ENCODE data around the gene RDX. TPM values are rescaled to one million over a fixed set of nuclear protein-coding genes. Genes with fewer than 3 reads are reported as not detected.

RDX gene
- polyA plus RNA-seq, 2 of the 4 experiments (the other 2 are of a cell fraction), result 158 to 183 TPM

DNA sequence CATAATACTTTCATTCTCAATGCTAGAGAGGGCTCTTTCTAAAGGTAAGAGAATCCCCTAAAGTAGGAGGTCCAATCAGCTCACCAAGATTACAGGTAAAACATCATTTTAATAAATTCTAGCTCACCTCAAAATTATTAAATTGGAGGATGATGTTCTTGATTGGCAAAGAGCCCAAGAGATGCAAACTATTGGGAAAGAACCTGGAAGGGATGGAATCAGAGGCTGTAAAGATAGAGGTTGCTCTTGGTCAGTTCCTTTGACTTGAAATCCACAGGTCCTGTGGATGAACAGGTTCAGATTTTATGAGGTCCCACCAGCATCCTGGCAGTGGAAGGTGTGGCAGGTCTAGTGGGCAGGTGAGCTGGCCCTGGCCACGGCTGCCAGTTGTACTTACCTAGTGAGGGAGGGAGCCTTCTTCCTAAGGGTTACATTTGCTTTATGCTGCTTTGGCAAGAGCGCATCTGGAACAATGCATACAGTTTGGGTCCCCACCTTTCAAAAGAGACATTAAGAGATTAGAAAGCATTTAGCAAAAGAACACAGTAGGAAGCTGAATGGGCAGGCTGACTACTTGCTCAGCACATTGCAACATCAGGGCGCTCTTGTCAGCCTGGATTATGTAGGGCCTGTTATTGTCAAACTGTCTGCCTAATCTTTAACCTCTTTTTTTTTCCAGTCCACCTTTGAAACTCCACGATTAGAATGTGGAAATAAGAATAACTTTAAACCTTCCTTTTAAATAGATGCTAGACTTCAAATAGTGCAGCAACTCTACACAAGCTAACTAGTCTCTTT, 97.0 kb downstream of the RDX start:
- peak overlapping the region; percentile 92 to 98 for H3K27ac ChIP-seq
- no peak for FAIRE-seq
- POLR2A ChIA-PET, result no interaction called here
- CTCF ChIA-PET, result interaction anchor here (0.9 to 4.4 kb wide), 8 partner anchors 9 to 254 kb away, joined by 3 to 35 read pairs (median 5); partner anchors contain the start of gene FDX1
- no peak for ATAC-seq
- no peak overlapping the region for H3K4me3 ChIP-seq
- 72% methylated on average over 4 of the region's 4 CpGs for WGBS (ENCODE audit: missing lambda C conversion rate)
- DNase-seq (ENCODE audit: low read depth in 1 of 2, low spot score in 1 of 2), result no peak
- TF ChIP-seq CEBPB (IDR thresholded peaks at IDR 0.05) (peak in 1 of 2 experiments; percentile 56; a peak in 1 of 4 replicates), HOXB13 (CRISPR knock-in tag; IDR thresholded peaks at IDR 0.05; ENCODE audit: low read depth) (no peak)
- H3K9me3 ChIP-seq, result no peaks in the 10 kb centered on the region
- peaks cover 68% of the 10 kb centered on the region for H3K4me1 ChIP-seq
- H3K4me2 ChIP-seq, result peak overlapping the region; percentile 1; the same call in 2 of the 3 replicates

DNA sequence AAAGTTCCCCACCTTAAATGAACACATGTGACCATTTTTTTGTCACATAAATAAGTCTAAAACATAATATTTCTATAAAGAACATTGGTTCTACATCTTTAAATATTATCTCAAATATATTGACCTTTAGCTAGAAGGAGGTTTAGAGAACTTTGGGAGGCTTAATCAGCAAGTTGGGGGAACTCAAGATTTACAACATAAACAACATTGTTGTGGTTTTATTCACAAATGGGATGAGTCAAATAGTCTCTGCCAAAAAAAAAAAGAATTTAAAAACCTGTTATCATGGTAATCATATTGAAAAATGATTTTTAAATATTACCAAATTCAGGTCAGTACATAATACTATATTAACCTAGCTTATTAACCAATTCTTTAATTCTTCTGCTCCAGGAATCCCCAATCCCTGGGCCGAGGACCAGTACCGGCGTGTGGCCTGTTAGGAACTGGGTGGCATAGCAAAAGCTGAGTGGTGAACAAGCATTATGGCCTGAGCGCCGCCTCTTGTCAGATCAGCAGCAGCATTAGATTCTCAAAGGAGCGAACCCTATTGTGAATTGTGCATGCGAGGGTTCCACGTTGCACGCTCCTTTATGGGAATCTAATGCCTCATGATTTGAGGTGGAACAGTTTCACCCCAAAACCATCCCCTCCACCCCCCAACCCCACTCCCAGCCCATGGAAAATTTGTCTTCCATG, 98.2 kb downstream of the RDX start:
- WGBS (ENCODE audit: missing lambda C conversion rate), result 94% methylated on average over 9 of the region's 9 CpGs
- no peak for DNase-seq (ENCODE audit: low read depth in 1 of 2, low spot score in 1 of 2)
- Histone ChIP-seq H3K4me1 (peaks cover 79% of the 10 kb centered on the region), H3K4me2 (peak overlapping the region; percentile 82; the same call in 2 of the 3 replicates), H3K4me3 (no peak overlapping the region), H3K9me3 (peaks cover under 1% of the 10 kb centered on the region; the same call in 1 of the 3 replicates), H3K27ac (peak overlapping the region; percentile 92 to 98)
- ChIA-PET CTCF (interaction anchor here (1.2 to 4.4 kb wide), 5 partner anchors 23 to 231 kb away, joined by 3 to 27 read pairs (median 5); partner anchors contain the start of gene FDX1), POLR2A (no interaction called here)
- ATAC-seq, result no peak
- TF ChIP-seq RFX5 (IDR thresholded peaks at IDR 0.05) (no peak), RAD21 (conservative IDR thresholded peaks at IDR 0.05 in 1 of 2, IDR thresholded peaks at IDR 0.05 in 1 of 2) (no peak), CHD4 (IDR thresholded peaks at IDR 0.05; ENCODE audit: borderline replicate concordance) (no peak), KDM1A (IDR thresholded peaks at IDR 0.05; ENCODE audit: low read depth) (no peak), EHF (CRISPR knock-in tag; IDR thresholded peaks at IDR 0.05) (no peak), MAZ (IDR thresholded peaks at IDR 0.05; ENCODE audit: borderline replicate concordance, low read depth, low read length) (no peak), CHD2 (IDR thresholded peaks at IDR 0.05; ENCODE audit: low read length, partially characterized antibody) (no peak), SREBF2 (IDR thresholded peaks at IDR 0.05) (no peak), HDAC2 (IDR thresholded peaks at IDR 0.05) (no peak), NR3C1 (IDR thresholded peaks at IDR 0.05) (no peak), ZC3H11A (IDR thresholded peaks at IDR 0.05) (no peak), HOXA7 (CRISPR knock-in tag; IDR thresholded peaks at IDR 0.05) (no peak), PHF8 (IDR thresholded peaks at IDR 0.05; ENCODE audit: borderline replicate concordance, low read depth) (no peak), NPAS2 (CRISPR knock-in tag; IDR thresholded peaks at IDR 0.05; ENCODE audit: borderline replicate concordance) (no peak), CEBPB (IDR thresholded peaks at IDR 0.05) (no peak)
- TF ChIP-seq, protein P1, sequence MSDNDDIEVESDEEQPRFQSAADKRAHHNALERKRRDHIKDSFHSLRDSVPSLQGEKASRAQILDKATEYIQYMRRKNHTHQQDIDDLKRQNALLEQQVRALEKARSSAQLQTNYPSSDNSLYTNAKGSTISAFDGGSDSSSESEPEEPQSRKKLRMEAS (IDR thresholded peaks at IDR 0.05), result no peak
- TF ChIP-seq, protein P2, sequence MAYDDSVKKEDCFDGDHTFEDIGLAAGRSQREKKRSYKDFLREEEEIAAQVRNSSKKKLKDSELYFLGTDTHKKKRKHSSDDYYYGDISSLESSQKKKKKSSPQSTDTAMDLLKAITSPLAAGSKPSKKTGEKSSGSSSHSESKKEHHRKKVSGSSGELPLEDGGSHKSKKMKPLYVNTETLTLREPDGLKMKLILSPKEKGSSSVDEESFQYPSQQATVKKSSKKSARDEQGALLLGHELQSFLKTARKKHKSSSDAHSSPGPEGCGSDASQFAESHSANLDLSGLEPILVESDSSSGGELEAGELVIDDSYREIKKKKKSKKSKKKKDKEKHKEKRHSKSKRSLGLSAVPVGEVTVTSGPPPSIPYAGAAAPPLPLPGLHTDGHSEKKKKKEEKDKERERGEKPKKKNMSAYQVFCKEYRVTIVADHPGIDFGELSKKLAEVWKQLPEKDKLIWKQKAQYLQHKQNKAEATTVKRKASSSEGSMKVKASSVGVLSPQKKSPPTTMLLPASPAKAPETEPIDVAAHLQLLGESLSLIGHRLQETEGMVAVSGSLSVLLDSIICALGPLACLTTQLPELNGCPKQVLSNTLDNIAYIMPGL (CRISPR knock-in tag; IDR thresholded peaks at IDR 0.05; ENCODE audit: borderline replicate concordance), result no peak
- TF ChIP-seq, protein P3, sequence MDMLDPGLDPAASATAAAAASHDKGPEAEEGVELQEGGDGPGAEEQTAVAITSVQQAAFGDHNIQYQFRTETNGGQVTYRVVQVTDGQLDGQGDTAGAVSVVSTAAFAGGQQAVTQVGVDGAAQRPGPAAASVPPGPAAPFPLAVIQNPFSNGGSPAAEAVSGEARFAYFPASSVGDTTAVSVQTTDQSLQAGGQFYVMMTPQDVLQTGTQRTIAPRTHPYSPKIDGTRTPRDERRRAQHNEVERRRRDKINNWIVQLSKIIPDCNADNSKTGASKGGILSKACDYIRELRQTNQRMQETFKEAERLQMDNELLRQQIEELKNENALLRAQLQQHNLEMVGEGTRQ (IDR thresholded peaks at IDR 0.05), result no peak
- TF ChIP-seq, protein P4, sequence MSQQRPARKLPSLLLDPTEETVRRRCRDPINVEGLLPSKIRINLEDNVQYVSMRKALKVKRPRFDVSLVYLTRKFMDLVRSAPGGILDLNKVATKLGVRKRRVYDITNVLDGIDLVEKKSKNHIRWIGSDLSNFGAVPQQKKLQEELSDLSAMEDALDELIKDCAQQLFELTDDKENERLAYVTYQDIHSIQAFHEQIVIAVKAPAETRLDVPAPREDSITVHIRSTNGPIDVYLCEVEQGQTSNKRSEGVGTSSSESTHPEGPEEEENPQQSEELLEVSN (IDR thresholded peaks at IDR 0.05; ENCODE audit: borderline replicate concordance, low read depth), result no peak
- TF ChIP-seq, protein P5, sequence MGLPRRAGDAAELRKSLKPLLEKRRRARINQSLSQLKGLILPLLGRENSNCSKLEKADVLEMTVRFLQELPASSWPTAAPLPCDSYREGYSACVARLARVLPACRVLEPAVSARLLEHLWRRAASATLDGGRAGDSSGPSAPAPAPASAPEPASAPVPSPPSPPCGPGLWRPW (IDR thresholded peaks at IDR 0.05), result no peak
- no peak for FAIRE-seq

All from A549 (cell line).